SU-DHL-6 (cell line): ENCODE data around the gene GDPD2.

ENCODE experiments used
- H2AFZ ChIP-seq: fragments of 200-600 bp; sonication (generic); 2 replicates; pipeline ENCODE4 v1.6.1; 2014; ENCODE audit warnings: low read depth, mild to moderate bottlenecking, moderate library complexity, mixed read lengths, antibody characterized with exemption, low read length; ENCODE audit not compliant: severe bottlenecking
- H3F3A ChIP-seq: fragments of 200-600 bp; shearing (Covaris generic); 2 replicates; pipeline ENCODE4 v1.6.0; 2016; ENCODE audit warnings: antibody characterized with exemption, mild to moderate bottlenecking; ENCODE audit not compliant: insufficient read depth
- H3K27ac ChIP-seq: fragments of 200-600 bp; sonication (generic); 2 replicates; pipeline ENCODE4 v1.5.1; 2016; ENCODE audit warnings: low read depth, mild to moderate bottlenecking, low read length, moderate library complexity, mixed read lengths
- H3K27me3 ChIP-seq: fragments of 200-600 bp; sonication (generic), shearing (Covaris generic); 2 replicates; pipeline ENCODE4 v1.6.0; 2014; ENCODE audit warnings: mild to moderate bottlenecking, low read length
- H3K36me3 ChIP-seq: fragments of 200-600 bp; sonication (generic); 2 replicates; pipeline ENCODE4 v1.6.1; 2014; ENCODE audit warnings: mild to moderate bottlenecking, low read length, mixed read lengths
- H3K4me2 ChIP-seq: fragments of 300-600, 200-600 bp; shearing (Covaris generic), sonication (generic); 2 replicates; pipeline ENCODE4 v1.6.0; 2014; ENCODE audit warnings: low read length, low read depth, mild to moderate bottlenecking; ENCODE audit not compliant: poor library complexity, severe bottlenecking
- H3K4me3 ChIP-seq: fragments of 200-600 bp; sonication (generic); 2 replicates; pipeline ENCODE4 v1.5.1; 2014; ENCODE audit warnings: antibody characterized with exemption, low read length, mild to moderate bottlenecking, mixed read lengths; ENCODE audit not compliant: insufficient read depth, poor library complexity, severe bottlenecking
- H3K79me2 ChIP-seq: fragments of 200-600 bp; sonication (generic); 2 replicates; pipeline ENCODE4 v1.6.1; 2014; ENCODE audit warnings: mild to moderate bottlenecking, low read length, moderate library complexity; ENCODE audit not compliant: insufficient read depth
- H3K9ac ChIP-seq: fragments of 200-600 bp; sonication (generic); 2 replicates; pipeline ENCODE4 v1.7.0; 2014; ENCODE audit warnings: mild to moderate bottlenecking, low read length
- H3K9me2 ChIP-seq: fragments of 200-600 bp; sonication (generic); replicated peaks from 2 replicates; pipeline ENCODE4 v1.6.1; 2014; ENCODE audit warnings: low read length; ENCODE audit not compliant: insufficient read depth
- H3K9me3 ChIP-seq: fragments of 200-600 bp; sonication (generic); 2 replicates; pipeline ENCODE4 v1.6.1; 2014; ENCODE audit warnings: low read length, mixed read lengths; ENCODE audit not compliant: insufficient read depth
- H4K20me1 ChIP-seq: fragments of 200-600 bp; sonication (generic); 2 replicates; pipeline ENCODE4 v1.6.1; 2014; ENCODE audit warnings: low read depth, mild to moderate bottlenecking, antibody characterized with exemption, low read length, moderate library complexity, mixed read lengths
- CTCF ChIP-seq: fragments of 200-600 bp; sonication (generic); IDR thresholded peaks from one replicate; pipeline ENCODE4 v1.5.1; 2017; ENCODE audit warnings: antibody characterized with exemption, mild to moderate bottlenecking, low read length, moderate library complexity; ENCODE audit not compliant: insufficient read depth, poor library complexity, severe bottlenecking
- EZH2phosphoT487 ChIP-seq: fragments of 200-600 bp; sonication (generic), shearing (Covaris generic); conservative IDR thresholded peaks from 2 replicates; pipeline ENCODE4 v1.6.1; 2018; ENCODE audit warnings: mild to moderate bottlenecking, antibody characterized with exemption, low read length, moderate library complexity, mixed read lengths

The GDPD2 gene

GRCh38 chrX:70468709-70469108 is 45.6 kb downstream of the GDPD2 start:
- Histone ChIP-seq H3K36me3 (no peaks in the 10 kb centered on the region), H3K9ac (no peak overlapping the region), H3K27me3 (no peaks in the 10 kb centered on the region), H3K4me2 (no peak overlapping the region), H3K79me2 (no peaks in the 10 kb centered on the region), H3F3A (no peaks in the 10 kb centered on the region), H2AFZ (no peak overlapping the region), H3K9me3 (no peaks in the 10 kb centered on the region), H3K27ac (no peak overlapping the region), H4K20me1 (no peaks in the 10 kb centered on the region), H3K9me2 (no peaks in the 10 kb centered on the region), H3K4me3 (no peak overlapping the region)
- TF ChIP-seq CTCF (no peak), EZH2phosphoT487 (no peak)

DNA sequence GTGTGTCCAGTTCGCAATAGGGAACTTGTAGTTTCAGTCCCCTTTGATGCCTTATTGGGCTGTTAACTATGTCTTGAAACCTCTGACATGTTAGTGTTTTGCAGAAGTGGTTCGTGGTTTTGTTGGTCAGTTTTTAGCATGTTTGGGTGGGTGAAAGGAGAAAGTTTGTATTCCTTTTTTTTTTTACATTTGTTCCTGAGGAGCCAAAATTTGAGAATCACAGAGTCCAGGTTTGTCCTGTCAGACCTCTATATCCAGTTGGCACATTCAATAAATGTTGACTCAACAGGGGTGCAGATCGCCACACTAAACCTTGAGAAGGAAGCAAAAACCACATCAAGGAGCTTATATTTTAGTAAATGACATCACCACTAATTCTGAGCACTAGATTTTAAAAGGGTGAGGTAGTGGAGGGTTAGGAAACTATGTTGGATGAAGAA is 47.8 kb downstream of the GDPD2 start:
- H3K27me3 ChIP-seq = no peaks in the 10 kb centered on the region
- H3K9ac ChIP-seq = no peak overlapping the region
- H3K27ac ChIP-seq = no peak overlapping the region
- H4K20me1 ChIP-seq = no peaks in the 10 kb centered on the region
- H2AFZ ChIP-seq = no peak overlapping the region
- H3K9me3 ChIP-seq = no peaks in the 10 kb centered on the region
- H3K4me2 ChIP-seq = no peak overlapping the region
- no peaks in the 10 kb centered on the region for H3K79me2 ChIP-seq
- no peaks in the 10 kb centered on the region for H3F3A ChIP-seq
- no peak for TF ChIP-seq EZH2phosphoT487
- TF ChIP-seq CTCF = no peak
- no peaks in the 10 kb centered on the region for H3K9me2 ChIP-seq
- H3K36me3 ChIP-seq = no peaks in the 10 kb centered on the region
- no peak overlapping the region for H3K4me3 ChIP-seq

- Histone ChIP-seq H3K4me3 (no peak overlapping the region), H3K36me3 (no peaks in the 10 kb centered on the region), H3K4me2 (no peak overlapping the region), H3K9me3 (no peaks in the 10 kb centered on the region), H4K20me1 (no peaks in the 10 kb centered on the region), H2AFZ (no peak overlapping the region), H3F3A (no peaks in the 10 kb centered on the region), H3K27ac (no peak overlapping the region), H3K27me3 (no peaks in the 10 kb centered on the region), H3K79me2 (no peaks in the 10 kb centered on the region), H3K9ac (no peak overlapping the region), H3K9me2 (no peaks in the 10 kb centered on the region)
- TF ChIP-seq EZH2phosphoT487 (no peak), CTCF (no peak)
Observed at GRCh38 chrX:70476166-70476933, 53.2 kb downstream of the GDPD2 start.
